Measurements from ENCODE around the gene ALK.

The ALK gene

GRCh38 chr2:29528371-29528770 lies 393.0 kb downstream of the ALK start:
- DNase-seq (ENCODE audit: low spot score) = no peak
- no peak for TF ChIP-seq CTCF (IDR thresholded peaks at IDR 0.05; ENCODE audit: extremely low read depth, missing control alignments)

- no peak for TF ChIP-seq CTCF (IDR thresholded peaks at IDR 0.05; ENCODE audit: extremely low read depth, missing control alignments)
- DNase-seq (ENCODE audit: low spot score) = no peak
These were observed 393.4 kb downstream of the ALK start for GRCh38 chr2:29527947-29528346.

- DNase-seq (ENCODE audit: low spot score) = no peak
- TF ChIP-seq CTCF (IDR thresholded peaks at IDR 0.05; ENCODE audit: extremely low read depth, missing control alignments) = no peak
These were observed 394.5 kb downstream of the ALK start for GRCh38 chr2:29526587-29527586.

GRCh38 chr2:29525921-29526320 lies 395.5 kb downstream of the ALK start:
- TF ChIP-seq CTCF (IDR thresholded peaks at IDR 0.05; ENCODE audit: extremely low read depth, missing control alignments) = no peak
- no peak for DNase-seq (ENCODE audit: low spot score)

GRCh38 chr2:29524652-29525051 lies 396.7 kb downstream of the ALK start:
- no peak for TF ChIP-seq CTCF (IDR thresholded peaks at IDR 0.05; ENCODE audit: extremely low read depth, missing control alignments)
- DNase-seq (ENCODE audit: low spot score) = no peak

GRCh38 chr2:29522951-29523669 lies 398.3 kb downstream of the ALK start:
- TF ChIP-seq CTCF (IDR thresholded peaks at IDR 0.05; ENCODE audit: extremely low read depth, missing control alignments) = no peak
- no peak for DNase-seq (ENCODE audit: low spot score)

GRCh38 chr2:29520001-29520400 lies 401.4 kb downstream of the ALK start:
- no peak for TF ChIP-seq CTCF (IDR thresholded peaks at IDR 0.05; ENCODE audit: extremely low read depth, missing control alignments)
- DNase-seq (ENCODE audit: low spot score) = no peak

Data from GM20000 (cell line).